HCT116 (cell line): ENCODE measurements around the gene EIF4ENIF1. TPM values are rescaled to one million over a fixed set of nuclear protein-coding genes. Genes with fewer than 3 reads are reported as not detected.

Experiments
- ATAC-seq: fragments of 200-7000 bp; cut with Tn5 transposase; 2 replicates; pipeline ENCODE4 v1.9.1; 2020; ENCODE audit warnings: mild to moderate bottlenecking, moderate library complexity
- BruUV-seq: library from RNA; stranded (reverse); fragments of 400-500 nt; replicated peaks from 2 replicates; lab custom pipeline; 2021; lab: Mats Ljungman, UMichigan
- CTCF ChIA-PET: fragments of 300-600 bp; sonication (Branson Sonifier 250); formaldehyde crosslinking; loops from one replicate; lab custom pipeline; 2021; ENCODE audit warnings: antibody characterized with exemption; lab: Charles Lee
- POLR2A ChIA-PET: fragments of 300-600, 350-600 bp; sonication (Branson Sonifier 250); formaldehyde crosslinking; loops from one replicate; lab custom pipeline; 2021; ENCODE audit warnings: antibody characterized with exemption; lab: Charles Lee
- RAD21 ChIA-PET, 2 experiments: fragments of 300-600 bp; sonication (Branson Sonifier 250); formaldehyde crosslinking; loops; one replicate each; lab custom pipeline; 2023; ENCODE audit warnings: low total read pairs in 2 of 2; ENCODE audit not compliant: uncharacterized antibody in 2 of 2, unreplicated experiment in 2 of 2, low non-redundant PET in 1 of 2; lab: Charles Lee
- DNase-seq: peaks from one replicate; pipeline ENCODE4 v3.0.0-alpha.2; 2010; ENCODE audit warnings: low read depth, low spot score
- H2AFZ ChIP-seq: fragments of 200-600 bp; shearing (Covaris generic), sonication (generic); 2 replicates; pipeline ENCODE4 v1.6.1; 2017; ENCODE audit warnings: low read depth, mixed run types, mixed read lengths, antibody characterized with exemption, low read length; ENCODE audit not compliant: poor library complexity, severe bottlenecking
- H3K27ac ChIP-seq: 2 replicates; pipeline ENCODE4 v1.5.1; 2012; ENCODE audit warnings: low read depth, low read length
- H3K27me3 ChIP-seq: fragments of 200-600 bp; sonication (generic); 2 replicates; pipeline ENCODE4 v1.6.1; 2016; ENCODE audit warnings: mixed run types, low read length, mixed read lengths; ENCODE audit not compliant: insufficient read depth
- H3K36me3 ChIP-seq, 2 experiments: fragments of 200-500 bp in 1 of 2; fragments of 200-600 bp in 1 of 2; sonication (Bioruptor generic) in 1 of 2; sonication (generic) in 1 of 2; 2 replicates each; pipeline versions ENCODE4 v1.5.1 to v1.6.1; 2014 to 2016; ENCODE audit warnings: low read length in 2 of 2, inconsistent platforms in 1 of 2, mixed read lengths in 1 of 2, mixed run types in 1 of 2; ENCODE audit not compliant: insufficient read depth in 2 of 2, control insufficient read depth in 1 of 2
- H3K4me1 ChIP-seq, 2 experiments: fragments of 200-600 bp in 1 of 2; sonication (generic) in 1 of 2; 2 replicates each; pipeline versions ENCODE4 v1.5.1 to v1.6.1; 2012 to 2017; ENCODE audit warnings: low read length in 2 of 2, inconsistent platforms in 1 of 2, mild to moderate bottlenecking in 1 of 2, mixed read lengths in 1 of 2, mixed run types in 1 of 2, moderate library complexity in 1 of 2; ENCODE audit not compliant: insufficient read depth in 2 of 2, control insufficient read depth in 1 of 2
- H3K4me2 ChIP-seq: fragments of 200-600 bp; sonication (generic); 2 replicates; pipeline ENCODE4 v1.6.1; 2017; ENCODE audit warnings: mixed run types, low read length, mixed read lengths
- H3K4me3 ChIP-seq, 2 experiments: fragments of 200-600 bp in 1 of 2; sonication (generic) in 1 of 2; replicated peaks in 1 of 2; 2 replicates each; pipeline ENCODE4 v1.5.1; 2011 to 2016; ENCODE audit warnings: low read length in 2 of 2, control low read depth in 1 of 2, low read depth in 1 of 2, mild to moderate bottlenecking in 1 of 2, mixed read lengths in 1 of 2, mixed run types in 1 of 2
- H3K79me2 ChIP-seq: fragments of 200-600 bp; sonication (generic); 2 replicates; pipeline ENCODE4 v1.6.1; 2017; ENCODE audit warnings: mild to moderate bottlenecking, mixed run types, low read length, moderate library complexity, mixed read lengths; ENCODE audit not compliant: insufficient read depth
- H3K9ac ChIP-seq: fragments of 200-600 bp; sonication (generic); 2 replicates; pipeline ENCODE4 v1.6.1; 2016; ENCODE audit warnings: low read length, mixed read lengths
- H3K9me2 ChIP-seq: fragments of 200-600 bp; sonication (generic), shearing (Covaris generic); 2 replicates; pipeline ENCODE4 v1.6.1; 2017; ENCODE audit warnings: mixed run types, mild to moderate bottlenecking, moderate library complexity; ENCODE audit not compliant: insufficient read depth
- H3K9me3 ChIP-seq, 2 experiments: fragments of 200-500 bp in 1 of 2; fragments of 200-600 bp in 1 of 2; sonication (Bioruptor generic) in 1 of 2; sonication (generic) in 1 of 2; 2 replicates each; pipeline ENCODE4 v1.6.1; 2014 to 2017; ENCODE audit warnings: low read length in 2 of 2, mixed read lengths in 2 of 2, inconsistent platforms in 1 of 2, low read depth in 1 of 2, mild to moderate bottlenecking in 1 of 2, mixed run types in 1 of 2, moderate library complexity in 1 of 2; ENCODE audit not compliant: control insufficient read depth in 1 of 2, insufficient read depth in 1 of 2
- H4K20me1 ChIP-seq: fragments of 200-600 bp; sonication (generic), shearing (Covaris generic); 2 replicates; pipeline ENCODE4 v1.6.1; 2017; ENCODE audit warnings: mixed run types, mild to moderate bottlenecking, moderate library complexity; ENCODE audit not compliant: insufficient read depth
- CBX3 ChIP-seq: IDR thresholded peaks from 2 replicates; pipeline ENCODE4 v1.6.1; 2012; ENCODE audit warnings: low read depth
- CEBPB ChIP-seq: IDR thresholded peaks from 2 replicates; pipeline ENCODE4 v1.6.1; 2012; ENCODE audit warnings: low read depth
- EGR1 ChIP-seq: IDR thresholded peaks from 2 replicates; pipeline ENCODE4 v1.6.1; 2012; ENCODE audit warnings: low read depth
- EZH2 ChIP-seq: fragments of 200-600 bp; sonication (generic); IDR thresholded peaks from 2 replicates; pipeline ENCODE4 v1.6.1; 2017; ENCODE audit warnings: antibody characterized with exemption, mixed run types
- POLR2A ChIP-seq: IDR thresholded peaks from 2 replicates; pipeline ENCODE4 v1.7.0; 2011; ENCODE audit warnings: borderline replicate concordance; ENCODE audit not compliant: insufficient read depth, insufficient read length; ENCODE audit errors: extremely low read depth
- POLR2AphosphoS5 ChIP-seq: IDR thresholded peaks from 2 replicates; pipeline ENCODE4 v1.6.1; 2011; ENCODE audit warnings: mild to moderate bottlenecking, low read depth, low read length, moderate library complexity
- SIN3A ChIP-seq: IDR thresholded peaks from 2 replicates; pipeline ENCODE4 v1.6.1; 2012; ENCODE audit warnings: low read depth
- SP1 ChIP-seq: IDR thresholded peaks from 2 replicates; pipeline ENCODE4 v1.6.1; 2012; ENCODE audit warnings: low read depth
- TCF7L2 ChIP-seq: IDR thresholded peaks from 2 replicates; pipeline ENCODE4 v1.7.0; 2011; ENCODE audit warnings: borderline replicate concordance, inconsistent platforms; ENCODE audit not compliant: insufficient read depth, insufficient read length; ENCODE audit errors: extremely low read depth
- ZFX ChIP-seq: fragments of 450-650 bp; IDR thresholded peaks from 2 replicates; pipeline ENCODE4 v1.6.1; 2017
- ZNF274 ChIP-seq: fragments of 200-500 bp; sonication (Bioruptor generic); IDR thresholded peaks from 2 replicates; pipeline ENCODE4 v1.6.1; 2014; ENCODE audit warnings: mild to moderate bottlenecking, low read depth, low read length, inconsistent platforms
- intact Hi-C: fragments of 100-400 bp; cut with micrococcal nuclease; formaldehyde crosslinking; loops from 2 replicates; pipeline ENCODE4 v1.10.0; 2022
- total RNA-seq: library from RNA; stranded (reverse); gene quantifications from one replicate; pipeline ENCODE4 v1.2.1, GENCODE V29; 2021; ENCODE audit not compliant: unreplicated experiment
- TF ChIP-seq, protein P1 (sequence below): IDR thresholded peaks from 2 replicates; pipeline ENCODE4 v1.6.1; 2012
- TF ChIP-seq, protein P2 (sequence below): IDR thresholded peaks from 2 replicates; pipeline ENCODE4 v1.6.1; 2012

Gene EIF4ENIF1
- total RNA-seq, 1 experiment from 2014 or later, result 24.2 TPM

DNA sequence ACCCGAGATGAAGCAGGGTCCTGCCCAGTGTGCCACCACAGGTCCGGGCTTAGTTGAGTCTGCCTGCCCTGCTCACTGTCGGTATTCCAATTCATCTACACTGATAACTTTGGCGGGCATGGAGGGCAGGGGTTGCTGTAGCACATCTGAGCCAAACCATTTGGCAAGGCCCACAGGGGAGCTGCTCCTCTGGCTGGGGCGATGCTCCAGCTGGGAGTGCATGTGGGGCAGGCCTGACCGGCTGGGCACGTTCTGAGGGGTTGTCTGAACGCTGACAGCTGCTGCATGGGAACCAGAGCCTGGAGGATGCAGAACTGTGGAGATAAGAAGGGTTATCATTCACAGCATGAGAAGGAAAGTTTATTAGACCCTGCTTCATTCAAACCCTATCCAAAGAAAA, 49.8 kb downstream of the EIF4ENIF1 start:
- H3K4me2 ChIP-seq, result no peak overlapping the region
- H4K20me1 ChIP-seq, result peaks cover 7% of the 10 kb centered on the region; the same call in 1 of the 2 replicates
- DNase-seq (no peak), ATAC-seq (no peak)
- H3K27ac ChIP-seq, result no peak overlapping the region
- POLR2A ChIA-PET, result no interaction called here
- H3K36me3 ChIP-seq, result peaks cover 58 to 78% of the 10 kb centered on the region in 2 experiments
- intact Hi-C loops, result no loop called here
- no peak for TF ChIP-seq TCF7L2
- TF ChIP-seq SIN3A, result no peak
- TF ChIP-seq ZFX, result no peak
- no peak for TF ChIP-seq CBX3
- no peak for TF ChIP-seq ZNF274
- TF ChIP-seq SP1, result no peak
- no peak for TF ChIP-seq EZH2
- no peak for TF ChIP-seq EGR1
- no peak for TF ChIP-seq POLR2AphosphoS5
- TF ChIP-seq CEBPB, result no peak
- TF ChIP-seq, protein P1, sequence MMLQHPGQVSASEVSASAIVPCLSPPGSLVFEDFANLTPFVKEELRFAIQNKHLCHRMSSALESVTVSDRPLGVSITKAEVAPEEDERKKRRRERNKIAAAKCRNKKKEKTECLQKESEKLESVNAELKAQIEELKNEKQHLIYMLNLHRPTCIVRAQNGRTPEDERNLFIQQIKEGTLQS, result no peak
- TF ChIP-seq POLR2A, result no peak
- TF ChIP-seq, protein P2, sequence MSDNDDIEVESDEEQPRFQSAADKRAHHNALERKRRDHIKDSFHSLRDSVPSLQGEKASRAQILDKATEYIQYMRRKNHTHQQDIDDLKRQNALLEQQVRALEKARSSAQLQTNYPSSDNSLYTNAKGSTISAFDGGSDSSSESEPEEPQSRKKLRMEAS, result no peak
- RAD21 ChIA-PET, result no interaction called here
- BruUV-seq, result no TSS peak
- no peaks in the 10 kb centered on the region for H3K4me1 ChIP-seq
- CTCF ChIA-PET, result interaction anchor here (0.9 kb wide), 1 partner anchor 12 kb away, joined by 4 read pairs; no protein-coding TSS in a partner anchor
- no peak overlapping the region for H3K4me3 ChIP-seq
- H3K9me3 ChIP-seq, result no peaks in the 10 kb centered on the region
- H3K9ac ChIP-seq, result no peak overlapping the region
- no peaks in the 10 kb centered on the region for H3K9me2 ChIP-seq
- peaks cover 3% of the 10 kb centered on the region; the same call in 1 of the 2 replicates for H3K79me2 ChIP-seq
- H2AFZ ChIP-seq, result no peak overlapping the region
- no peaks in the 10 kb centered on the region for H3K27me3 ChIP-seq
